GM18505 (cell line): ENCODE data around the gene MBOAT2.

Source experiments
- ATAC-seq: cut with Tn5 transposase; IDR thresholded peaks from one replicate; pipeline ENCODE4 v1.9.1; 2021; ENCODE audit not compliant: unreplicated experiment
- POLR2A ChIP-seq: IDR thresholded peaks from 4 replicates; pipeline ENCODE4 v1.6.1; 2011; ENCODE audit warnings: borderline replicate concordance; ENCODE audit not compliant: insufficient read depth, insufficient read length; ENCODE audit errors: extremely low read depth

The MBOAT2 gene

DNA sequence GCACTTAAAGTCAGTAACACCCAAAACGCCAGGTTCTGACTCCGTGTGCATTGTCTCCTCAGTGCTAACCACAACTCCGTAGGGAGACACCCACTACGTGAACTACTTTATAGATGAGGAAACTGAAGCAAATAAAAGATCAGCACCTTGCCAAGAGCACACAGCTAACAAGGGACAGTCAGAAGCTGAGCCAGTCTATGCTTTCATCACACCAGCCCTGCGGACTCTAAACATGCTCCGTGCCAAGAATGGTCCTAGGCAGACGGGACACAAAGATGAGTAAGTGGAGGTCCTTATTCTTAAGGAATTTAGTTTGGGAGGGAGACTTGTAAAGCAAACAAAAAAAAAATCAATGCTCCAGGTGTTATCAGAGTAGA is 9.6 kb downstream of the MBOAT2 start:
- TF ChIP-seq POLR2A: no peak
- no peak for ATAC-seq

DNA sequence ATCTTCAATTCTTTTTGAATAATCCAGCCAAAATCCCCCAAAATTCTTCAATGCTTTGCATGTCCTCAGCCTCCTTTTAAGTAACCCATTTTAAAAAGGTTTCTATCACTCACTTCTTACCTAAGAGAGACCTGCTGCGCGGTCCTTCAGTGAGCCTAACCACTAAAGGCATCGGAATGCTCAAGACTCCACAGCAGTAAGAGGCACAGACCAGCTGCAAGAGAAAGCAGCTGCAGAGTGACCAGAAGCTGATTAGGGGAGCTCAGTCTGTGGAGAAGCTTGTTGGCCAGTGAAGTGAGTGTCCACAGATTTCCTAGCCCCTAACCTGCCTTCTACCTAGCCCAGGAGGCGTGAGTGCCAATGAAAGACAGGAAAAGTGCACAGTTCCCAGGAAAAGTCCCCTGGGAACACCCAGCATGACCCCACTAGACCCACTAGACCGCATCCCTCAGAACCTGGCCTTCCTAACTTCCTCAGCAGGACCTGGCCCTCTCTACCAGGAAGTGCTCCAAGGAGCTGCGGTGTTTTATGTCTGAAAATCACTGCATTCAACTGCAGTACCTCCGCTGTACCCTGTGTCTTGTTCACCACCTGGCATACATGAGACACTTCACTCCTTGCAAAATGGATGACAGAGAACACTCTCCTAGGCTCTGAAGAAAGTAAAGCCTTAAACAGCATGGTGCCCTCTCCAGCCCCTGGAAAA is 10.1 kb downstream of the MBOAT2 start:
- TF ChIP-seq POLR2A: no peak
- ATAC-seq: no peak

- no peak for TF ChIP-seq POLR2A
- ATAC-seq: no peak
Observed at GRCh38 chr2:8992643-8993042, 10.8 kb downstream of the MBOAT2 start.

DNA sequence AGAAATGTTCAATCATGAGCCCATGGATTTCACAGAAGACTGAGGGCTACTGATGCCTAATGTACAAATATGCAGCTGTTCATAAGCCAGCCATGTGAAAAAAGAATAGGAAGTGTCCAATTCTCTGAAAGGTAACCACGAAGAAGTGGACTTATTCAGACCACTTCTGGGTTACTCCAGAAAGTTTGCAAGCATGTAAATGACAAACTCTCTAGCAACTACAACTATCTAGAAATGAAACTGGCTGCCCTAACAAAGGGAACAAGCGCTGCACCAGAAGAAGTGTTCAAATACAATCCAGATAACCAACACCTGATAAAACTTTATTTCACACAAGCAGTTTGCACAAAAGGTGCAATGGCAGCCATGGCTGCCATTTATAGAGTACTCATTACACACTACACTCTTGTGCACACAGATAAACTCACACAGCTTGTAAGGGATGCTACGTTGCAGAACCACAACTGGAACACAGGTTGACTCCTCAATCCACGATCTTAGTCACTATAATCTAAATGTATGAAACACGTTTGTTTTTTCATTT is 13.9 kb downstream of the MBOAT2 start:
- no peak for TF ChIP-seq POLR2A
- no peak for ATAC-seq

DNA sequence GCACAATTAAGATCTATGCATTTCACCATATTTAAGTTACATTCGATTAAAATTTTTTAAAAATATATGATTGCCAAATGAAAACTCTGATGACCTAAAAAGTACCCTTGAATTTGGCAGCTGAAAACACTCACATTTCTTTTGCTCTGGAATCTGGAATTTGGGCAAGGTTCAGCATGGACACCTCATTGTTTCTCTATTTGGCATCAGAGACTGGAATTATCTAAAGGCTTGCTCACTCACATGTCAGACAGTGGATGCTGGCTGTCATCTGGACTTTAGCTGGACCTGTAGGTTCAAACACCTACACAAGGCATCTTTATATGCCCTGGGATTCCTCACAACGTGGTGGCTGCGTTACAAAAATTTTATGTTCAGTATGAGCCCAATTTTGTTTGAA is 16.1 kb downstream of the MBOAT2 start:
- ATAC-seq: no peak

DNA sequence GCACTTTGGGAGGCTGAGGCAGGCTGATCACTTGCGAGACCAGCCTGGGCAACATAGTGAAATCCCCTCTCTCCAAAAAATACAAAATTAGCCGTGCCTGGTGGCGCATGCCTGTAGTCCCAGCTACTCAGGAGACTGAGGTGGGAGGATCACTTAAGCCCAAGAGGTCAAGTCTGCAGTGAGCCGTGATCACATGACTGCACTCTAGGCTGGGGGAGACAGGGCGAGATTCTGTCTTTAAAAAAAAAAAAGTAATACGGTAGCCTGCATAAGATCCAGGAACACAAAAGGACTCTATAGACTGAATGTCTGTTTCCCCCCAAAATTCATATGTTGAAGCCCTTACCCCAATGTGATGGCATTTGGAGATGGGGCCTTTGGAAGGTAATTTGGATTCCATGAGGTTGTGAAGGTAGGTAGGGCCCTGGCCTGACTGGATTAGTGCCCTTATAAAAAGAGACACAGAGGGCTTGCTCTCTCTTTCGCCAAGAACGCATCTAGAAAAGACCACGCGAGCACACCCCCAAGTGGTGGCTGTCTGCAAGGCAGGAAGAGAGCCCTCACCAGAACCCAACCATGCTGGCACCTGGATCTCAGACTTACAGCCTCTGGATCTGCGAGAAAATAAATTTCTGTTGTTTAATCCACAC is 17.0 kb downstream of the MBOAT2 start:
- no peak for ATAC-seq

More for the DNA sequence above, 16.1 kb downstream of the MBOAT2 start:
- no peak for TF ChIP-seq POLR2A

DNA sequence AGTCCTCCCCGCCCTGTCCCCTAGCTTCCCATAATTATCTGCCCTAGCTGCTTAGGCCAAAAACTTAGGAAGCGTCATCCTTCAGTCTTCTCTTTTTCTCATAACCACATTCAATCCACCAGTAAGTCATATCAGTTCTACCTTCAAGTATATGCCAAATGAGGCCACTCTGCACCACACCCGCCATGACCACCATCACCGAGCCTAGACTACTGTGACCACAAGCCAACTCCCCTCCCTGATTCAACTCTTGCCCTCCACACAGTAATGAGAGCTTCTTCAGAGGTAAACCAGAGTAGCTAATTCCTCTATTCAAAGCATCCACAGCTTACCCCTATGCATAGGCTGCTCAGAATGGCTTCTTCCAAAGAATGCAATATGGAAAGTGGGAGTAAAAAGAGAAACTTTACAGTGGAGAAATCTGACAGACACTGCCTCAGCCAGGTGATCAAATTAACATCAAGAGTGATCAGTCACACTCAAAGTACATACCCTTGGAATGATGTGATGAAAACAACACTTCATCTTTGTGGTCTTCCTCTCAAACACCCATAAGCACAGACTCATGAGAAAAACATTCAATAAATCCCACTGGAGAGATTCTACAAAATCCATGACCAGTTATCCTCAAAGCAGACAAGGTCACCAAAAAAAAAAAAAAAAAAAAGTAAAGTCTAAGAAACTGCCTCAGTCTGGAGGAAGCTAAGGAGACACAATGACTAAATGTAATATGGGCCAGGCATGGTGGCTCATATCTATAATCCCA is 17.7 kb downstream of the MBOAT2 start:
- no peak for ATAC-seq
- no peak for TF ChIP-seq POLR2A

More for the DNA sequence above, 17.0 kb downstream of the MBOAT2 start:
- TF ChIP-seq POLR2A: no peak

GRCh38 chr2:8984855-8985254 is 18.6 kb downstream of the MBOAT2 start:
- ATAC-seq: no peak
- no peak for TF ChIP-seq POLR2A

GRCh38 chr2:8984157-8984556 is 19.3 kb downstream of the MBOAT2 start:
- no peak for ATAC-seq
- no peak for TF ChIP-seq POLR2A

DNA sequence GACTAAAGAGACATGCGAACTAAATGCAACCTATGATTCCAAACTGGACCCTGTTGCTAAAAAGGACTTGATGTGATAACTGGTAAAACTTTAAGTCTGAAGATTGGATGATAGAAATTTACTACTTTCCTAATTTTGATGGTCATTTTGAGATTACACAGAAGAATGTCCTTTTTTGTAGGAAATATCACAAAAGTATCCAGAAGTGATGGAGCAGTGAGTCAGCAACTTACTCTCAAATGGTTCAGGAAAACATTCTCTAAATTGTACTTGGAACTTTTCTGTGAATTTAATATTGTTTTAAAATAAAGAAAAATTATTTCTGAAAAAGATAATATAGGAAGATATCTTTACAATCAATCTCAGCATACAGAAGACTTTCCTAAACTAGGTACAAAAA is 19.9 kb downstream of the MBOAT2 start:
- ATAC-seq: no peak
- TF ChIP-seq POLR2A: no peak

DNA sequence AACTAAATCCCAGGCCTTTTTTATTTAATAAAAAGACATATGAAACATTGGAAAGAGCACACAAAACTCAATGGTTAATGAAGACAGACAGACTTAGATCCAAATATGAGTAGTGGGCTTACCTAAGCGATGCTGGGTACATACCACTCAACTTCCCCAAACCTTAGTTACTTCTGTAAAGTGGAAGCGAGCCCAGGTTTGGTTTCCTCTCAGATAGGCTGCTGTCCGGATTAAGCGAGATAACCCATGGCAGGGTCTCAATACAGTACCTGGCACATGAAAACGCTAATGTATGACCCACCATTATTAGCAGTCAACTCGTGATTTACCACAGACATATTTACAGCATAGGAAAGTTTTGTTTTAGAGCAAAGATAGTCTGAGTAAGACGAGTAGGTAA is 21.6 kb downstream of the MBOAT2 start:
- ATAC-seq: no peak

GRCh38 chr2:8980096-8980495 is 23.4 kb downstream of the MBOAT2 start:
- ATAC-seq: no peak
- TF ChIP-seq POLR2A: no peak

More for the DNA sequence above, 21.6 kb downstream of the MBOAT2 start:
- no peak for TF ChIP-seq POLR2A

DNA sequence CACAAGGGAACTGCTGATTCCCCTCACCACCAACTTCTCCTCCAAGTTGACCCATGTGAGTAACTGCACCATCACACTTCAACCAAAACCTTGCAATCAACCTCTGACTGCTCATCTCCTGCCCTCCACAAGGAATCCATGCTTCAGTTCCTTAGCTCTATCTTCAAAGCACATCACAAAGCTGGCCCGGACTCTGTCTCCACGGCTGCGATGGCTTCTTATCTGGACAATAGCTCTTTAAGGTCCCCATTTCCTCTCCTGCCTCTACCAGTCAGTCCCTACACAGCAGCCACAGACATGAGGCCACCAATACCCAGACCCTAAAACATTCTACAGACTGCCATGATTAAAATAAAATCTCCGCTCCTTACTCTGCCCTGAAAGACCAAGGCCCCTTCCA is 25.7 kb downstream of the MBOAT2 start:
- ATAC-seq: no peak
- no peak for TF ChIP-seq POLR2A
